ENCODE data around the gene PCDHA6. TPM values are rescaled to one million over a fixed set of nuclear protein-coding genes. Genes with fewer than 3 reads are reported as not detected.
"Not testable (repeated sequence)": the region's sequence is repeated elsewhere in the genome, so short reads cannot be mapped to it uniquely, and the experiment has no call there.

Gene PCDHA6
- polyA plus RNA-seq, 1 donor = 0.85 TPM

DNA sequence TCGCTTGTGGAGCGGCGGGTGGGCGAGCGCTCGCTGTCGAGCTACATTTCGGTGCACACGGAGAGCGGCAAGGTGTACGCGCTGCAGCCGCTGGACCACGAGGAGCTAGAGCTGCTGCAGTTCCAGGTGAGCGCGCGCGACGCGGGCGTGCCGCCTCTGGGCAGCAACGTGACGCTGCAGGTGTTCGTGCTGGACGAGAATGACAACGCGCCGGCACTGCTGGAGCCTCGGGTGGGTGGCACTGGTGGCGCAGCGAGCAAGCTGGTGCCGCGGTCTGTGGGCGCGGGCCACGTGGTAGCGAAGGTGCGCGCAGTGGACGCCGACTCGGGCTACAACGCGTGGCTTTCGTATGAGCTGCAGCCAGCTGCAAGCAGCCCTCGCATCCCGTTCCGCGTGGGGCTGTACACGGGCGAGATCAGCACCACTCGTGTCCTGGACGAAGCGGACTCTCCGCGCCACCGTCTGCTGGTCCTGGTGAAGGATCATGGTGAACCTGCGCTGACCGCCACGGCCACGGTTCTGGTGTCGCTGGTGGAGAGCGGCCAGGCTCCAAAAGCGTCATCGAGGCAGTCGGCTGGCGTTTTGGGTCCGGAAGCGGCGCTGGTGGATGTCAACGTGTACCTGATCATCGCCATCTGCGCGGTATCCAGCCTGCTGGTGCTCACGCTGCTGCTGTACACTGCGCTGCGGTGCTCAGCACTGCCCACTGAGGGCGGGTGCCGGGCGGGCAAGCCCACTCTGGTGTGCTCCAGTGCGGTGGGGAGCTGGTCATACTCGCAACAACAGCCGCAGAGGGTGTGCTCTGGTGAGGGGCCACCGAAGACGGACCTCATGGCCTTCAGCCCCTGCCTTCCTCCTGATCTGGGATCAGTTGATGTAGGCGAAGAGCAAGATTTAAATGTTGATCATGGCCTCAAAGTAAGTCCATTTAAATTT lies 15.3 kb downstream of the PCDHA6 start:
- Histone ChIP-seq H3K27me3 (ENCODE audit: control insufficient read depth, insufficient read depth, low read length) (no peaks in the 10 kb centered on the region), H3K9me3 (ENCODE audit: control insufficient read depth, low read depth, low read length) (peaks cover 19% of the 10 kb centered on the region), H3K4me3 (ENCODE audit: low read length) (no peak overlapping the region), H3K36me3 (ENCODE audit: control insufficient read depth, insufficient read depth, low read length) (no peaks in the 10 kb centered on the region), H3K4me1 (ENCODE audit: control insufficient read depth, insufficient read depth, low read length) (no peaks in the 10 kb centered on the region), H3K27ac (ENCODE audit: low read length) (no peak overlapping the region)
- no peak for DNase-seq
- no CpG with 5 or more reads among the region's 87 CpGs for WGBS (ENCODE audit: insufficient coverage, low lambda C conversion rate)

DNA sequence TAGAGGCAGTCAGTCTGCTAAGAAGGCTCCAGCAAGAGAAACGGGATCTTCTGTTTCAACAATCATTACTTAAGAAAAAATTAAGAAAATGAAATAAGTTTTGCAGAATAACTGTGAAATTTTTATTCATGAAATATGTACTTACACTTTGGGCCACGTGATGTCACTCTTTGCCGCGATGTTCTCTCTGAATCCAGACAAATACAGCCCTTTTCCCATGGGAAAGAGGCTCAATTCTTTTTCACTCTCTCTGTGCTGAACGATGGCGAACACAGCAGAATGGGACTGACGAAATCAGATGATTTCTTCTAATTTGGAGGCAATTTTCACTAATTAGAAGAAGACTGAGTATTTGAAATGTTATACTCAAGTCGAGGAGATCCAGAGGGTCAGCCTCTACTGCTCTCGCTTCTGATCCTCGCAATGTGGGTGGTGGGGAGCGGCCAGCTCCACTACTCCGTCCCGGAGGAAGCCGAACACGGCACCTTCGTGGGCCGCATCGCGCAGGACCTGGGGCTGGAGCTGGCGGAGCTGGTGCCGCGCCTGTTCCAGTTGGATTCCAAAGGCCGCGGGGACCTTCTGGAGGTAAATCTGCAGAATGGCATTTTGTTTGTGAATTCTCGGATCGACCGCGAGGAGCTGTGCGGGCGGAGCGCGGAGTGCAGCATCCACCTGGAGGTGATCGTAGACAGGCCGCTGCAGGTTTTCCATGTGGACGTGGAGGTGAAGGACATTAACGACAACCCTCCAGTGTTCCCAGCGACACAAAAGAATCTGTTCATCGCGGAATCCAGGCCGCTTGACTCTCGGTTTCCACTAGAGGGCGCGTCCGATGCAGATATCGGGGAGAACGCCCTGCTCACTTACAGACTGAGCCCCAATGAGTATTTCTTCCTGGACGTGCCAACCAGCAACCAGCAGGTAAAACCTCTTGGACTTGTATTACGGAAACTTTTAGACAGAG lies 20.7 kb downstream of the PCDHA6 start, which contains the start of gene PCDHA9:
PCDHA9 (plus strand) TSS at position 244 of the 964 bp plus-strand sequence; CDS start at position 358, 114 bp downstream.
- H3K27ac ChIP-seq (ENCODE audit: low read length); H3K4me1 ChIP-seq (ENCODE audit: control insufficient read depth, insufficient read depth, low read length); H3K4me3 ChIP-seq (ENCODE audit: low read length); H3K27me3 ChIP-seq (ENCODE audit: control insufficient read depth, insufficient read depth, low read length); H3K36me3 ChIP-seq (ENCODE audit: control insufficient read depth, insufficient read depth, low read length); DNase-seq: not testable (repeated sequence)
- 14% methylated on average over 3 of the region's 48 CpGs for WGBS (ENCODE audit: insufficient coverage, low lambda C conversion rate)
- peaks cover 18% of the 10 kb centered on the region for H3K9me3 ChIP-seq (ENCODE audit: control insufficient read depth, low read depth, low read length)

DNA sequence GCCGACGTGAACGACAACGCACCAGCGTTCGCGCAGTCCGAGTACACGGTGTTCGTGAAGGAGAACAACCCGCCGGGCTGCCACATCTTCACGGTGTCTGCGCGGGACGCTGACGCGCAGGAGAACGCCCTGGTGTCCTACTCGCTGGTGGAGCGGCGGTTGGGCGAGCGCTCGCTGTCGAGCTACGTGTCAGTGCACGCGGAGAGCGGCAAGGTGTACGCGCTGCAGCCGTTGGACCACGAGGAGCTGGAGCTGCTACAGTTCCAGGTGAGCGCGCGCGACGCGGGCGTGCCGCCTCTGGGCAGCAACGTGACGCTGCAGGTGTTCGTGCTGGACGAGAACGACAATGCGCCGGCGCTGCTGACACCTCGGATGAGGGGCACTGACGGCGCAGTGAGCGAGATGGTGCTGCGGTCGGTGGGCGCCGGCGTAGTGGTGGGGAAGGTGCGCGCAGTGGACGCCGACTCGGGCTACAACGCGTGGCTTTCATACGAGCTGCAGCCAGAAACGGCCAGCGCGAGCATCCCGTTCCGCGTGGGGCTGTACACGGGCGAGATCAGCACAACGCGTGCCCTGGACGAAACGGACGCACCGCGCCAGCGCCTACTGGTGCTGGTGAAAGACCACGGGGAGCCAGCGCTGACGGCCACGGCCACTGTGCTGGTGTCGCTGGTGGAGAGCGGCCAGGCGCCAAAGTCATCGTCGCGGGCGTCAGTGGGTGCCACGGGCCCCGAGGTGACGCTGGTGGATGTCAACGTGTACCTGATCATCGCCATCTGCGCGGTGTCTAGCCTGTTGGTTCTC lies 22.3 kb downstream of the PCDHA6 start:
- DNase-seq; H3K4me1 ChIP-seq (ENCODE audit: control insufficient read depth, insufficient read depth, low read length); H3K4me3 ChIP-seq (ENCODE audit: low read length); H3K36me3 ChIP-seq (ENCODE audit: control insufficient read depth, insufficient read depth, low read length); H3K27me3 ChIP-seq (ENCODE audit: control insufficient read depth, insufficient read depth, low read length); H3K27ac ChIP-seq (ENCODE audit: low read length): not testable (repeated sequence)
- H3K9me3 ChIP-seq (ENCODE audit: control insufficient read depth, low read depth, low read length) = peaks cover 18% of the 10 kb centered on the region
- WGBS (ENCODE audit: insufficient coverage, low lambda C conversion rate) = no CpG with 5 or more reads among the region's 101 CpGs

DNA sequence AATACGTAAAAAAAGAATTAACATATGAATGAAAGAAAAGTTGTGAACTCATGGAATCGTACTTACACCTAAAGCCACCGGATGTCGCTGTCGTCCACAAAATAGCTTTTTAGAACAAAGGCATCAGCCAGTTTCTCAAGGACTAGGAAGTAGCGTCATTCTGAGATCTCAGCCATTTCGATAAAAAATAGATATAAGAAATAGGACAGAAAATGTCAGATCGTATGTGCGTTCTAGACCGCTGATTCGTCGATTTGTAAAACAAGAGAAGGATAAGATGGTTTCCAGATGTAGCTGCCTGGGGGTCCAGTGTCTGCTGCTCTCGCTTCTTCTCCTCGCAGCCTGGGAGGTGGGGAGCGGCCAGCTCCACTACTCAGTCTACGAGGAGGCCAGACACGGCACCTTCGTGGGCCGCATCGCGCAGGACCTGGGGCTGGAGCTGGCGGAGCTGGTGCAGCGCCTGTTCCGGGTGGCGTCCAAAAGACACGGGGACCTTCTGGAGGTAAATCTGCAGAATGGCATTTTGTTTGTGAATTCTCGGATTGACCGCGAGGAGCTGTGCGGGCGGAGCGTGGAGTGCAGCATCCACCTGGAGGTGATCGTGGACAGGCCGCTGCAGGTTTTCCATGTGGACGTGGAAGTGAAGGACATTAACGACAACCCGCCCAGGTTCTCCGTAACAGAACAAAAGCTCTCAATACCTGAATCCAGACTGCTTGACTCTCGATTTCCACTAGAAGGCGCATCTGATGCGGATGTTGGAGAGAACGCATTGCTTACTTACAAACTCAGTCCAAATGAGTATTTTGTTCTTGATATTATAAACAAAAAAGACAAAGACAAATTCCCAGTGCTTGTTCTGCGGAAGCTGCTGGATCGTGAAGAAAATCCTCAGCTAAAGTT lies 28.3 kb downstream of the PCDHA6 start, which contains the start of gene PCDHA10:
PCDHA10 (plus strand) TSS at position 126 of the 903 bp plus-strand sequence; CDS start at position 278, 152 bp downstream.
- Histone ChIP-seq H3K4me3 (ENCODE audit: low read length) (no peak within 1 kb of the TSS), H3K4me1 (ENCODE audit: control insufficient read depth, insufficient read depth, low read length) (no peaks in the 10 kb centered on the region), H3K27me3 (ENCODE audit: control insufficient read depth, insufficient read depth, low read length) (no peaks in the 10 kb centered on the region), H3K36me3 (ENCODE audit: control insufficient read depth, insufficient read depth, low read length) (no peaks in the 10 kb centered on the region), H3K9me3 (ENCODE audit: control insufficient read depth, low read depth, low read length) (peaks cover 22% of the 10 kb centered on the region), H3K27ac (ENCODE audit: low read length) (no peak within 1 kb of the TSS)
- peak in 1 of 2 donors; percentile 1 for DNase-seq
- 20% methylated on average over 9 of the region's 44 CpGs for WGBS (ENCODE audit: insufficient coverage, low lambda C conversion rate)

DNA sequence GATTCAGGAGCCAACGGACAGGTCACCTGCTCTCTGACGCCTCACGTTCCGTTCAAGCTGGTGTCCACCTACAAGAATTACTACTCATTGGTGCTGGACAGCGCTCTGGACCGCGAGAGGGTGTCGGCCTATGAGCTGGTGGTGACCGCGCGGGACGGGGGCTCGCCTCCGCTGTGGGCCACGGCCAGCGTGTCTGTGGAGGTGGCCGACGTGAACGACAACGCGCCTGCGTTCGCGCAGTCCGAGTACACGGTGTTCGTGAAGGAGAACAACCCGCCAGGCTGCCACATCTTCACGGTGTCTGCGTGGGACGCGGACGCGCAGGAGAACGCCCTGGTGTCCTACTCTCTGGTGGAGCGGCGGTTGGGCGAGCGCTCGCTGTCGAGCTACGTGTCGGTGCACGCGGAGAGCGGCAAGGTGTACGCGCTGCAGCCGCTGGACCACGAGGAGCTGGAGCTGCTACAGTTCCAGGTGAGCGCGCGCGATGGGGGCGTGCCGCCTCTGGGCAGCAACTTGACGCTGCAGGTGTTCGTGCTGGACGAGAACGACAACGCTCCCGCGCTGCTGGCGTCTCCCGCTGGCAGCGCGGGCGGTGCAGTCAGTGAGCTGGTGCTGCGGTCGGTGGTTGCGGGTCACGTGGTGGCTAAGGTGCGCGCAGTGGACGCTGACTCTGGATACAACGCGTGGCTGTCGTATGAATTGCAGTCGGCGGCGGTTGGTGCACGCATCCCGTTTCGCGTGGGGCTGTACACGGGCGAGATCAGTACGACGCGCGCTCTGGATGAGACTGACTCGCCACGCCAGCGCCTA lies 29.6 kb downstream of the PCDHA6 start:
- Histone ChIP-seq H3K27ac (ENCODE audit: low read length) (no peak overlapping the region), H3K9me3 (ENCODE audit: control insufficient read depth, low read depth, low read length) (peaks cover 25% of the 10 kb centered on the region), H3K4me1 (ENCODE audit: control insufficient read depth, insufficient read depth, low read length) (no peaks in the 10 kb centered on the region), H3K27me3 (ENCODE audit: control insufficient read depth, insufficient read depth, low read length) (no peaks in the 10 kb centered on the region), H3K4me3 (ENCODE audit: low read length) (no peak overlapping the region), H3K36me3 (ENCODE audit: control insufficient read depth, insufficient read depth, low read length) (no peaks in the 10 kb centered on the region)
- no CpG with 5 or more reads among the region's 94 CpGs for WGBS (ENCODE audit: insufficient coverage, low lambda C conversion rate)
- no peak for DNase-seq

DNA sequence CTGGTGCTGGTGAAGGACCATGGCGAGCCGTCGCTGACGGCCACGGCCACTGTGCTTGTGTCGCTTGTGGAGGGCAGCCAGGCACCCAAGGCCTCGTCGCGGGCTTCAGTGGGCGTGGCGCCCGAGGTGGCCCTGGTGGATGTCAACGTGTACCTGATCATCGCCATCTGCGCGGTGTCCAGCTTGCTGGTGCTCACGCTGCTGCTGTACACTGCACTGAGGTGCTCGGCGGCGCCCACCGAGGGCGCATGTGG lies 30.2 kb downstream of the PCDHA6 start:
- no peak overlapping the region for H3K4me3 ChIP-seq (ENCODE audit: low read length)
- no peaks in the 10 kb centered on the region for H3K4me1 ChIP-seq (ENCODE audit: control insufficient read depth, insufficient read depth, low read length)
- peaks cover 30% of the 10 kb centered on the region for H3K9me3 ChIP-seq (ENCODE audit: control insufficient read depth, low read depth, low read length)
- H3K27me3 ChIP-seq (ENCODE audit: control insufficient read depth, insufficient read depth, low read length) = no peaks in the 10 kb centered on the region
- H3K36me3 ChIP-seq (ENCODE audit: control insufficient read depth, insufficient read depth, low read length) = no peaks in the 10 kb centered on the region
- DNase-seq = no peak
- H3K27ac ChIP-seq (ENCODE audit: low read length) = no peak overlapping the region
- WGBS (ENCODE audit: insufficient coverage, low lambda C conversion rate) = no CpG with 5 or more reads among the region's 22 CpGs

DNA sequence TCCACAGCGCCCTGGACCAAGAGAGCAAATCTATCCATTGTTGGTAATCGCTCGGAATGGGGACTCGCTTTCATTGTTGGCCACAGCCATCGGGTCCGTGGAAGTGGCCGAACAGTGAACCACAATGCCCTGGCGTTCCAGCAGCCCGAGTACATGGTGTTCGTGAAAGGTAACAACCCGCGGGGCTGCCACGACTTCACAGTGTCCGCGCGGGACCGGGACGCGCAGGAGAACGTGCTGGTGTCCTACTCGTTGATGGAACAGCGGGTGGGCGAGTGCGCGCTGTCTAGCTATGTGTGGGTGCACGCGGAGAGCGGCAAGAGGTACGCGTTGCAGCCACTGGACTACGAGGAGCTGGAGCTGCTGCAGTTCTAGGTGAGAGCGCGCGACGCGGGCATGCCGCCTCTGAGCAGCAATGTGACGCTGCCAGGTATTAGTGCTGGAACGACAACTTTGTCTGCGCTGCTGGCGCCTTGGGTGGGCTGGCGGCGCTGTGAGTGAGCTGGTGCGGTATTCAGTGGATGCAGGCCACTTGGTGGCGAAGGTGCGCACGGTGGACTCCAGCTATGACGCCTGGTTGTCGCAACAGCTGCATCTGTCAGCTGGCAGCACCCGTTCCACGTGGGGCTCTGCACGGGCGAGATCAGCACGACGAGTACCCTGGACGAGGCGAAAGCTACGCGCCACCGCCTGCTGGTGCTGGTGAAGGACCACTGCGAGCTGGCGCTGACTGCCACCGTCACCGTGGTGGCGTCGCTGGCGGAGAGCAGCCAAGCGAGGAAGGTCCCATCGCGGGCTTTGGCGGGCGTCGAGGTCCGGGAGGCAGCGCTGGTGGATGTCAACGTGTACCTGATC lies 34.9 kb downstream of the PCDHA6 start:
- no peak for DNase-seq
- no CpG with 5 or more reads among the region's 76 CpGs for WGBS (ENCODE audit: insufficient coverage, low lambda C conversion rate)
- Histone ChIP-seq H3K4me1 (ENCODE audit: control insufficient read depth, insufficient read depth, low read length) (no peaks in the 10 kb centered on the region), H3K27me3 (ENCODE audit: control insufficient read depth, insufficient read depth, low read length) (no peaks in the 10 kb centered on the region), H3K27ac (ENCODE audit: low read length) (no peak overlapping the region), H3K4me3 (ENCODE audit: low read length) (no peak overlapping the region), H3K9me3 (ENCODE audit: control insufficient read depth, low read depth, low read length) (peaks cover 25% of the 10 kb centered on the region), H3K36me3 (ENCODE audit: control insufficient read depth, insufficient read depth, low read length) (no peaks in the 10 kb centered on the region)

DNA sequence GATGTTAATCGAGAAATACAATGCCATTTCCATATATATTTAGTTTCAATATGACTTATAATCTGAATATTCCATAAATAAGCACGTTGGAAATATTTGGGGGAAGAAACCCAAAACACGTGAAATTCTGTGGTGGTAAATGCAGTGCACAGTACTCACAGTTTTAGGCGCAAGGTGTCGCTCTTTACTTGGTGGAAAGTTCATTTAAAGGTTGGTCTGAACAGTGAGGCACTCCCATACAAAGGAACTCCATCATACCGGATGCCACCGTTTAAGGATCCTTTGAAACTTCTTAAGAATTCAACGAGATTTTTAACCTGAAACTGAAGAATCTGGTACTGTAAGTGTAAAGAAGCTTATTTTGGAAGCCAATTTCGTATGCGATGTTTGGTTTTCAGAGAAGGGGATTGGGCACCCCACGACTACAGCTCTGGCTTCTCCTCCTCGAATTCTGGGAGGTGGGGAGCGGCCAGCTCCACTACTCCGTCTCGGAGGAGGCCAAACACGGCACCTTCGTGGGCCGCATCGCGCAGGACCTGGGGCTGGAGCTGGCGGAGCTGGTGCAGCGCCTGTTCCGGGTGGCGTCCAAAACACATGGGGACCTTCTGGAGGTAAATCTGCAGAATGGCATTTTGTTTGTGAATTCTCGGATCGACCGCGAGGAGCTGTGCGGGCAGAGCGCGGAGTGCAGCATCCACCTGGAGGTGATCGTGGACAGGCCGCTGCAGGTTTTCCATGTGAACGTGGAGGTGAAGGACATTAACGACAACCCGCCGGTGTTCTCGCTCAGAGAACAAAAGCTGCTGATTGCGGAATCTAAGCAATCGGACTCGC lies 41.2 kb downstream of the PCDHA6 start, which contains the start of gene PCDHA11:
PCDHA11 (plus strand) TSS at position 237 of the 834 bp plus-strand sequence; CDS start at position 384, 147 bp downstream.
- Histone ChIP-seq H3K36me3 (ENCODE audit: control insufficient read depth, insufficient read depth, low read length) (no peaks in the 10 kb centered on the region), H3K27me3 (ENCODE audit: control insufficient read depth, insufficient read depth, low read length) (peaks cover 6% of the 10 kb centered on the region), H3K27ac (ENCODE audit: low read length) (no peak within 1 kb of the TSS), H3K4me1 (ENCODE audit: control insufficient read depth, insufficient read depth, low read length) (no peaks in the 10 kb centered on the region), H3K4me3 (ENCODE audit: low read length) (no peak within 1 kb of the TSS), H3K9me3 (ENCODE audit: control insufficient read depth, low read depth, low read length) (peaks cover 23% of the 10 kb centered on the region)
- WGBS (ENCODE audit: insufficient coverage, low lambda C conversion rate) = 11% methylated on average over 1 of the region's 41 CpGs
- no peak for DNase-seq

All from large intestine (tissue), 3 donors.